Loucy (cell line): ENCODE measurements around the gene FKBP4.

Experiments
- CTCF ChIP-seq: fragments of 200-600 bp; sonication (generic); conservative IDR thresholded peaks from 2 replicates; pipeline ENCODE4 v1.5.1; 2014; ENCODE audit warnings: mild to moderate bottlenecking, antibody characterized with exemption, low read length
- EZH2phosphoT487 ChIP-seq: fragments of 200-600 bp; IDR thresholded peaks from 2 replicates; pipeline ENCODE4 v1.6.1; 2018; ENCODE audit warnings: antibody characterized with exemption, mild to moderate bottlenecking, moderate library complexity, borderline replicate concordance

- TF ChIP-seq CTCF (no peak), EZH2phosphoT487 (no peak)
Measured at GRCh38 chr12:2769866-2770533, 24.8 kb upstream of the FKBP4 start.
